Measurements from ENCODE around the gene OMP. TPM values are rescaled to one million over a fixed set of nuclear protein-coding genes. Genes with fewer than 3 reads are reported as not detected.
"Not testable (repeated sequence)": the region's sequence is repeated elsewhere in the genome, so short reads cannot be mapped to it uniquely, and the experiment has no call there.

The OMP gene
- total and polyA plus RNA-seq, 2 donors (not counting 1 experiment from before 2014, with no cell fraction given): not detected

DNA sequence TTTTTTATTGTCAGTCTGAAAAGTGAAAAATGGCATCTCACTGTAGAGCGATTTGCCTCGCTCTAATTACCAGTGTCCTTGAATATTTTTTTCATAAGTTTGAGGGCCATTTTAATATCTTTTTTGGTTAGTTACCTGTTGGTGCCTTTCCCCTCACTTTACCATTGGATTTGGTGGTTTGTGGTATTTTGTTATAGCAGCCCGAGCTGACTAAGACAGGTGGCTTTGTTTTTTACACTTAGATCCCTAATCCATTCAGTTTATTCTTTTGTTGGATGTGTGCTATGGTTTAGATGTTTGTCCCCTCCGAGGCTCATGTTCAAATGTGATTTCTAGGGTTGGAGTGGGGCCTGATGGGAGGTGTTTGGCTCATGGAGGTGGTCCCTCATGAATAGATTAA lies 42.4 kb upstream of the OMP start:
- H3K4me3 Mint-ChIP-seq: no peak overlapping the region
- WGBS (ENCODE audit: insufficient coverage): no CpG with 5 or more reads among the region's 4 CpGs
- POLR2A ChIA-PET: no interaction called here
- intact Hi-C loops (cut with micrococcal nuclease): no loop called here
- no peaks in the 10 kb centered on the region for H3K4me1 Mint-ChIP-seq
- no peak overlapping the region for H3K27ac Mint-ChIP-seq
- no peak overlapping the region for H3K27ac ChIP-seq (ENCODE audit: low read length in 2 of 2)
- peaks cover 1 to 26% (median 10%) of the 10 kb centered on the region in 3 donors for H3K9me3 ChIP-seq (ENCODE audit: control extremely low read depth in 1 of 3, control insufficient read depth in 2 of 3, insufficient read depth in 1 of 3, low read length in 2 of 3)
- no peak overlapping the region for H3K4me2 ChIP-seq (replicated peaks; ENCODE audit: low read depth, low read length, poor library complexity, severe bottlenecking)
- H4K20me1 ChIP-seq (ENCODE audit: control insufficient read depth, insufficient read depth, low read length, poor library complexity, severe bottlenecking): no peaks in the 10 kb centered on the region
- no peak overlapping the region for H2AFZ ChIP-seq (ENCODE audit: insufficient read depth, low read depth, low read length, poor library complexity, severe bottlenecking)
- H3K9me3 Mint-ChIP-seq (ENCODE audit: insufficient read depth): peaks cover 3% of the 10 kb centered on the region
- H3K27me3 Mint-ChIP-seq: peaks cover 19% of the 10 kb centered on the region
- no peak for DNase-seq
- no peak overlapping the region for H3K9ac ChIP-seq (ENCODE audit: low read length)
- H3K36me3 ChIP-seq (replicated peaks in 1 of 2; ENCODE audit: control extremely low read depth in 1 of 2, control insufficient read depth in 1 of 2, extremely low read depth in 1 of 2, insufficient read depth in 2 of 2, low read length in 1 of 2): no peaks in the 10 kb centered on the region
- no peaks in the 10 kb centered on the region for H3K4me1 ChIP-seq (ENCODE audit: control insufficient read depth in 2 of 2, insufficient read depth in 2 of 2, low read length in 2 of 2)
- H3K27me3 ChIP-seq (replicated peaks in 1 of 4; ENCODE audit: control extremely low read depth in 1 of 4, control insufficient read depth in 3 of 4, insufficient read depth in 4 of 4, low read length in 3 of 4): peaks cover 0 to 10% (median 0%) of the 10 kb centered on the region in 4 experiments
- CTCF ChIA-PET: no interaction called here
- ATAC-seq (ENCODE audit: low read depth): no peak
- TF ChIP-seq, protein P1, sequence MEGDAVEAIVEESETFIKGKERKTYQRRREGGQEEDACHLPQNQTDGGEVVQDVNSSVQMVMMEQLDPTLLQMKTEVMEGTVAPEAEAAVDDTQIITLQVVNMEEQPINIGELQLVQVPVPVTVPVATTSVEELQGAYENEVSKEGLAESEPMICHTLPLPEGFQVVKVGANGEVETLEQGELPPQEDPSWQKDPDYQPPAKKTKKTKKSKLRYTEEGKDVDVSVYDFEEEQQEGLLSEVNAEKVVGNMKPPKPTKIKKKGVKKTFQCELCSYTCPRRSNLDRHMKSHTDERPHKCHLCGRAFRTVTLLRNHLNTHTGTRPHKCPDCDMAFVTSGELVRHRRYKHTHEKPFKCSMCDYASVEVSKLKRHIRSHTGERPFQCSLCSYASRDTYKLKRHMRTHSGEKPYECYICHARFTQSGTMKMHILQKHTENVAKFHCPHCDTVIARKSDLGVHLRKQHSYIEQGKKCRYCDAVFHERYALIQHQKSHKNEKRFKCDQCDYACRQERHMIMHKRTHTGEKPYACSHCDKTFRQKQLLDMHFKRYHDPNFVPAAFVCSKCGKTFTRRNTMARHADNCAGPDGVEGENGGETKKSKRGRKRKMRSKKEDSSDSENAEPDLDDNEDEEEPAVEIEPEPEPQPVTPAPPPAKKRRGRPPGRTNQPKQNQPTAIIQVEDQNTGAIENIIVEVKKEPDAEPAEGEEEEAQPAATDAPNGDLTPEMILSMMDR (IDR thresholded peaks at IDR 0.05): no peak
- no peak for TF ChIP-seq EZH2 (IDR thresholded peaks at IDR 0.05; ENCODE audit: borderline replicate concordance, insufficient read depth, low read depth, low read length, poor library complexity, severe bottlenecking)
- H3K4me3 ChIP-seq (ENCODE audit: control extremely low read depth in 1 of 5, extremely low read depth in 1 of 5, insufficient read depth in 1 of 5, low read depth in 2 of 5, low read length in 4 of 5): no peak overlapping the region
- H3K79me2 ChIP-seq (ENCODE audit: control insufficient read depth, insufficient read depth, low read length): no peaks in the 10 kb centered on the region

DNA sequence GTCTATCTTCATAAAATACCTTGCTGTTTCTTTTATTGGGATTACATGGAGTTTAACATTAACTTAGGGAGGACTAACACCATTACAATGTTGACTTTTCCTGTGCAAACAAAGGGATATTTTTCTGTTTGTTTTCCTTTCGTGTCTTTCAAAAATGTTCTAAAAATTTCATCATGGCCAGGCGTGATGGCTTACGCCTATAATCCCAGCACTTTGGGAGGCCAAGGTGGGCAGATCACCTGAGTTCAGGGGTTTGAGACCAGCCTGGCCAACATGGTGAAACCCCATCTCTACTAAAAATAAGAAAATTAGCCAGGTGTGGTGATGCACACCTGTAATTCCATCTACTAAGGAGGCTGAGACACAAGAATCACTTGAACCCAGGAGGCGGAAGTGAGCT lies 41.4 kb upstream of the OMP start:
- H3K4me1 ChIP-seq (ENCODE audit: control insufficient read depth in 2 of 2, insufficient read depth in 2 of 2, low read length in 2 of 2); ATAC-seq (ENCODE audit: low read depth); H3K4me1 Mint-ChIP-seq; H3K36me3 ChIP-seq (replicated peaks in 1 of 2; ENCODE audit: control extremely low read depth in 1 of 2, control insufficient read depth in 1 of 2, extremely low read depth in 1 of 2, insufficient read depth in 2 of 2, low read length in 1 of 2); intact Hi-C loops (cut with micrococcal nuclease); POLR2A ChIA-PET; DNase-seq; H3K9me3 Mint-ChIP-seq (ENCODE audit: insufficient read depth); H3K4me3 Mint-ChIP-seq; H3K27ac Mint-ChIP-seq; CTCF ChIA-PET; H2AFZ ChIP-seq (ENCODE audit: insufficient read depth, low read depth, low read length, poor library complexity, severe bottlenecking); H3K79me2 ChIP-seq (ENCODE audit: control insufficient read depth, insufficient read depth, low read length); H3K27me3 ChIP-seq (replicated peaks in 1 of 4; ENCODE audit: control extremely low read depth in 1 of 4, control insufficient read depth in 3 of 4, insufficient read depth in 4 of 4, low read length in 3 of 4); H4K20me1 ChIP-seq (ENCODE audit: control insufficient read depth, insufficient read depth, low read length, poor library complexity, severe bottlenecking); H3K4me2 ChIP-seq (replicated peaks; ENCODE audit: low read depth, low read length, poor library complexity, severe bottlenecking); H3K27ac ChIP-seq (ENCODE audit: low read length in 2 of 2); H3K4me3 ChIP-seq (ENCODE audit: control extremely low read depth in 1 of 5, extremely low read depth in 1 of 5, insufficient read depth in 1 of 5, low read depth in 2 of 5, low read length in 4 of 5); H3K9ac ChIP-seq (ENCODE audit: low read length): not testable (repeated sequence)
- H3K9me3 ChIP-seq (ENCODE audit: control extremely low read depth in 1 of 3, control insufficient read depth in 2 of 3, insufficient read depth in 1 of 3, low read length in 2 of 3): peaks cover 1 to 18% (median 10%) of the 10 kb centered on the region in 3 donors
- WGBS (ENCODE audit: insufficient coverage): no CpG with 5 or more reads among the region's 4 CpGs
- peaks cover 19% of the 10 kb centered on the region for H3K27me3 Mint-ChIP-seq
